ENCODE measurements around the gene MKRN1. TPM values are rescaled to one million over a fixed set of nuclear protein-coding genes. Genes with fewer than 3 reads are reported as not detected.
A peak's percentile ranks its signal among the peaks of the same experiment; 100 is the strongest.

MKRN1 gene
- total RNA-seq, 4 donors from 2014 or later: 58.1 to 95.8 (median 79.5) TPM

- 26% methylated on average over 18 of the region's 22 CpGs for WGBS
- no peak for DNase-seq (ENCODE audit: low spot score in 2 of 2)
- H3K36me3 ChIP-seq: no peaks in the 10 kb centered on the region
- peak within 1 kb of the TSS; percentile 56 for H3K4me3 ChIP-seq
- no peak within 1 kb of the TSS for H3K27ac ChIP-seq
- no peaks in the 10 kb centered on the region for H3K27me3 ChIP-seq
- peaks cover 5% of the 10 kb centered on the region for H3K4me1 ChIP-seq
- TF ChIP-seq CTCF (IDR thresholded peaks at IDR 0.05) (no peak), POLR2AphosphoS5 (IDR thresholded peaks at IDR 0.05) (no peak), EP300 (IDR thresholded peaks at IDR 0.05) (no peak), POLR2A (IDR thresholded peaks at IDR 0.05) (no peak)
- no peaks in the 10 kb centered on the region for H3K9me3 ChIP-seq
Measured at GRCh38 chr7:140403878-140404564, 75.3 kb downstream of the MKRN1 start, which contains the start of gene RAB19. TSS of gene RAB19 (plus strand) at chr7:140404058. CDS start at chr7:140407647, 3,589 bp downstream.

Other genes with a start within 250 kb of the MKRN1 start
- gene SLC37A3, start 81.0 kb downstream of the MKRN1 start, total RNA-seq: 10 to 100 TPM; 27.3 to 61.4 (median 39.2) TPM
- 1 to 10 TPM in 1 of 4 donors, under 1 TPM in 1, not detected in 2; 0.89 to 5.3 TPM for gene RAB19, start 75.4 kb downstream of the MKRN1 start, total RNA-seq
- gene DENND2A, start 161.3 kb upstream of the MKRN1 start, total RNA-seq: 1 to 10 TPM in 3 of 4 donors, under 1 TPM in 1; 0.99 to 5.1 (median 2.2) TPM
- 10 to 100 TPM; 41.2 to 65.9 (median 53.3) TPM for gene ADCK2, start 193.4 kb upstream of the MKRN1 start, total RNA-seq
- 100 to 1,000 TPM; 104 to 435 (median 229) TPM for gene NDUFB2, start 217.2 kb upstream of the MKRN1 start, total RNA-seq

Data from suprapubic skin (tissue), 4 donors.